ENCODE data around the gene TMED6.

Gene TMED6

DNA sequence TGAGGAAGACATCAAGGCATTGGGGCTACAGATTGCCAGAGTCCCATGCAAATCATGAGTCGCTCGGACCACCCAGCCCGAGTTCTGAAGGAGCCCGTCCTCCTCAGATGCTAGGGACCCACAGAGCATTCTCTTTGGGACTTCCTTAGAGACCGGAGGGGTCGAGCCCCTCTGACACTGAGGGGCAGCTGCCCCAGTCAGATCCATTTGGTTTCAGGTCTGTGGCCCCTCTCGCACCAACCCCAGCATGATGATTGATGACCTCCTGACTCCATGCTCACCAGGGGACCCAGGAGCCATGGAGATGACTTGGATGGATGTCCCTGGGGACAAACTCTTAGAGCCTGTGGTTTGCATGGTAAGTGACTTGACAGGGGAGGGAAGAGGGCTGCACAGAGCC lies 29.2 kb downstream of the TMED6 start:
- no peak for FAIRE-seq

DNA sequence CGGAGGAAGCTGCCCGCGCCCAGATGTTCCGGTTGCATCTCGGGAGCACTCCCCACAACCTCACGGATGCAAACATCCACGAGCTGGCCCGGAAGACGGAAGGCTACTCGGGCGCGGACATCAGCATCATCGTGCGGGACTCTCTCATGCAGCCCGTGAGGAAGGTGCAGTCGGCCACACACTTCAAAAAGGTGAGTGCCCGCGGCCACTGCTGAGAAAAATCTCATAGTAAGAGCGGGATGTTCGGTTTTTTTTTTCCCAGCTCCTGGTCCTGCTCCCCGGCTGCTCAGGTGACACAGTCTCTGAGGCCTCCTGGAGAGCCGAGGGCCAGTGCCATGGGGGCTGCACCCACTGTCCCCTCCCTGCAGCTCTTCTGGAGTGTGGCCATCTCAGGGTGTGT lies 30.5 kb downstream of the TMED6 start:
- FAIRE-seq, result no peak

DNA sequence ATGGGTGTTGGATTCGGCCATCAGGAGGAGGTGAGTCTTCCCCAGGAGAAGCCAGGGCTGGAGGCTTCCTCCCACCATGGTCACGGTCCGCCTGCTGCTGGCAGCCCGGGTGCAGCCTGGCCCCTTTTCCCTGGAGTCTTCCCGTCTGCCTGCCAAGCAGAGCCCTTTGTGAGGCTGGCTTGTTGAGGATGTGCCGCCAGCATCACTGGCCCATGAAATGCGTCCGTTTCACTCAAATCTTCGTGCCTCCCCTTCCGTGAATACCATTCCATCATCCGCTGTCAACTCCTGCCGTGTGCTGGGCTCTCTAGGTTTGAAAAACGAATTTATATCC lies 30.9 kb downstream of the TMED6 start:
- no peak for FAIRE-seq

DNA sequence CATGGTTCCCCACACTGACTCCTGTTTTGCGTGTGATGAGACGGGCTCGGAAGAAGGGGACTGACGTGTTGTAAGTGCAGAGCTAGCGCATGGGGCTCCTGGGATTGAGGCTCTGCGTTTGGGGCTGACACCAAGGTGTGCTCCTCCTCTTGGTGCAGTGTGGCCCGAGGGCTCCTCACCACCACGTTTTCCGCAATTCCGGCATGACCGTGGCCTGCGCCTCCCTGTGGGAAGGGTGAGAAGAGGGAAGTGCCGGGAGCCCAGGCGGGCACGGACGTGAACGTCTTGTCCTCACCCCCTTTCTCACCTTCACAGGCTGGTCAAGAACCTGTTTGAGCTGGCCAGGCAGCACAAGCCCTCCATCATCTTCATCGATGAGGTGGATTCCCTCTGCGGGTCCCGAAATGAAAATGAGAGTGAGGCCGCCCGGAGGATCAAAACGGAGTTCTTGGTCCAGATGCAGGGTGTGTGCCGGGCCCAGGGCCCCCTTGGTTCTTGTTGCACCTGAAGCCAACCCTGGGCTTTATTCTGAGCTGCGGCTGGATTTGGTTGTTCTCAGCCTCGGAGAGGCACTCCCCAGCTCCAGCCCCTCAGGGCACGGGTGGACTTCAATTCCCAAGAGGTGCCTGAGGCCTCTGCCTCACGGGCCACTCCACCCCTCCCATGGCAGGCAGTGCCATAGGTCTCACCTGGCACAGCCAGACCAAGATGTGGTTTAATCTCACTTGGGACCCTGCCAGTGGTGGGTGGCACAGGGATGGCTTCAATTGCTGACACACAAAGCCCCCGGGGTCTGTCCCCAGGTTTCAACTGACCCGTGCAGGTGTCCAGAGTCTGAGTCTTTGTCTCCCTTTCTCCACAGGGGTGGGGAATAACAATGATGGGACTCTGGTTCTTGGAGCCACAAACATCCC lies 31.5 kb downstream of the TMED6 start:
- no peak for FAIRE-seq

DNA sequence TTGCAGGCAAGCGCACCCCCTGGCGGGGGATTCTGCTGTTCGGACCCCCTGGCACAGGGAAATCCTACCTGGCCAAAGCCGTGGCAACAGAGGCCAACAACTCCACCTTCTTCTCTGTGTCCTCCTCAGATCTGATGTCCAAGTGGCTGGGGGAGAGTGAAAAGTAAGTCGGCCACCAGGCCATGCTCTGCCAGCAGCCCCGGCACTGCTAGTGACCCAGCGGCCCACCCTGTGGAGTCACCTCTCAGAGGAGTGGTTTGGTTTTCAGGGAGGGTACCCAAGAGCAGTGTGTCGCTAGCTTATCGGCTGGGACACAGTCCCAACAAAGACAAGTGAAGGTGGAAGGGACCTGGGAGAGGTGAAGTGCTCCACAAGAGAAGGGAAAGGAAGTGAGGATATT lies 32.2 kb downstream of the TMED6 start:
- FAIRE-seq, result no peak

- no peak for FAIRE-seq
Measured at GRCh38 chr16:69318911-69319289, 32.7 kb downstream of the TMED6 start.

DNA sequence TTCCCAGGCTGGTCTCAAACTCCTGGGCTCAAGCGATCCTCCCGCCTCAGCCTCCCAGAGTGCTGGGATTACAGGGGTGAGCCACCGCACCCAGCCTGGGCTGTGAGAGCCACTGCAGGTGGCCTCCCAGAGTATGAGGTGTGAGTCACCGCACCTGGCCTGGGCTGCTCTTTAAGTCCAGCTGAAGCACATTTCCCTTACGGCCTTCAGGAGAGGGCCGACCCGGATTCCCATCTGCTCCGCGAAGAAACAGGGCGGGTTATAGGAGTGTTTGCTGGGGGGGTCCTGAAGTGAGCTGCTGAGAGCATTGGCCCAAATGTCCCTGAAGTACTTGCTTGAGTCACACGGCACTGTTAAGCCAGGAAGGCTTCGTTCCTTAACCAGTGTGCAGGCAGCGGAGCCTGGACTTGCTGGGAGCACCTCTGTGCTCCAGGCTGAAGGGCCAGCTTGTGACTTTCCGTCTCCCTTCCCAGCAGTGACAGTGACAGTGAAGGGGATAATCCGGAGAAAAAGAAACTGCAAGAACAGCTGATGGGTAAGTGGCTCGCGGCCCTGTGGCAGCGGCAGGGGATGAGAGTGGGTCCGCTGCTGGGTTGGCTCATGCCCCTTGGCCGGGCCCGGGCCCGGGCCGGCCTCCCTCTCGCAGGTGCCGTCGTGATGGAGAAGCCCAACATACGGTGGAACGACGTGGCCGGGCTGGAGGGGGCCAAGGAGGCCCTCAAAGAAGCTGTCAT lies 33.2 kb downstream of the TMED6 start:
- FAIRE-seq, result no peak

DNA sequence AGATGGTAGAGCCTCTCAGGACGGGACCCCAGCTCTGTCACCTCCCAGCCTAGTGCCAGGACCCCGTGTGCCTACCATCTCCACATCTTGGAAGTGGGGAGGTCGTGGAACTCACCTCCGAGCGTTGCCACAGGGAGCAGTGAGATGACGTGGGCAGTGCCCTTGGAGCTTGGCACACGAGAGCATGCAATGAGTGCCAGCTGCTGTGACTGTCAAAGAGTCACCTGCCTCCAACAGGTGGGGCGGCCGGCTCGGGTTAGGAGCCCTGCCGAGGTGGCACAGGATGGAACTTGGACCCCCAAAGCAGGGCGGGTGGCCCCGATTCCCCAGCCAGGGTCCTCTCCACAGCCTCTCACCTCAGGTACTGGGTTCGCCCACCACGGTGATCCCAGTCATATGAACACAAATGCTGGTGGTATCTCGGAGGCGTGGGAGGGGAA lies 35.0 kb downstream of the TMED6 start:
- FAIRE-seq, result no peak

GRCh38 chr16:69315486-69316311 lies 35.9 kb downstream of the TMED6 start:
- no peak for FAIRE-seq

DNA sequence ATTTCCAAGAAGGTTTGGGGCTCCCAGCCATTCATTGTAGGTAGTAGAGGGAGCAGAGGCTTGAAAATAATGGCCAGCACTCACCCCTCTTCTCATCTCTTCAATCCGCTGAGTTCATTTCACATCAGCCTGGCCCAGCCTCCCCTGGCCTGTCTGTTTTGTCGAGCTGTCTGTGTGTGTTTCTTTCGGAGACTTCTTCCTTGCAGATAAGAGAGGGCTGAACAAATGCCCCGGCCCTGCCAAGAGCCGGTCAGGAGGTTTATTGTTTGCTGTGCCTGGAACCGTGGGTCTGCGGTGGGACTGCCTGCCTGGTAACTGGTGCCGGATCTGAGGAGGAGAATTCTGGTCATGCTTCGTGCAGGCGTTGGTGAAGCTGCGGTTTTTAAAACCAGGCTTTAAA lies 37.1 kb downstream of the TMED6 start:
- no peak for FAIRE-seq

DNA sequence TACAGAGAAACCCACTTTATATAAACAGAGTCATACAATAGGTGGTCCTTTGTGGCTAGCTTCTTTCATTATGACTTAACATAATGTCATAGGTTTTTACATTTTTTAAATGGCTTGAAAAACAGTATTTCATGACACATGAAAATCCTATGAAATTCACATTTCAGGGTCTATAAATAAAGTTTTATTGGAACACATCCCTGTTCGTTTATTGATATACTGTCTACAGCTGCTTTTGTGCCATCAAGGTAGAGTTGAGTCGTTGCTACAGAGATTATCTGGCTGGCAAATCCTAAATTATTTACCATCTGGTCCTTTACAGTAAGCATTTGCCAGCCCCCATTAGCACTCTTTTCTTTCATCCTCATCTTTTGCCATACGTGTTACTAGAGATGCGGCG lies 38.1 kb downstream of the TMED6 start:
- FAIRE-seq, result no peak

DNA sequence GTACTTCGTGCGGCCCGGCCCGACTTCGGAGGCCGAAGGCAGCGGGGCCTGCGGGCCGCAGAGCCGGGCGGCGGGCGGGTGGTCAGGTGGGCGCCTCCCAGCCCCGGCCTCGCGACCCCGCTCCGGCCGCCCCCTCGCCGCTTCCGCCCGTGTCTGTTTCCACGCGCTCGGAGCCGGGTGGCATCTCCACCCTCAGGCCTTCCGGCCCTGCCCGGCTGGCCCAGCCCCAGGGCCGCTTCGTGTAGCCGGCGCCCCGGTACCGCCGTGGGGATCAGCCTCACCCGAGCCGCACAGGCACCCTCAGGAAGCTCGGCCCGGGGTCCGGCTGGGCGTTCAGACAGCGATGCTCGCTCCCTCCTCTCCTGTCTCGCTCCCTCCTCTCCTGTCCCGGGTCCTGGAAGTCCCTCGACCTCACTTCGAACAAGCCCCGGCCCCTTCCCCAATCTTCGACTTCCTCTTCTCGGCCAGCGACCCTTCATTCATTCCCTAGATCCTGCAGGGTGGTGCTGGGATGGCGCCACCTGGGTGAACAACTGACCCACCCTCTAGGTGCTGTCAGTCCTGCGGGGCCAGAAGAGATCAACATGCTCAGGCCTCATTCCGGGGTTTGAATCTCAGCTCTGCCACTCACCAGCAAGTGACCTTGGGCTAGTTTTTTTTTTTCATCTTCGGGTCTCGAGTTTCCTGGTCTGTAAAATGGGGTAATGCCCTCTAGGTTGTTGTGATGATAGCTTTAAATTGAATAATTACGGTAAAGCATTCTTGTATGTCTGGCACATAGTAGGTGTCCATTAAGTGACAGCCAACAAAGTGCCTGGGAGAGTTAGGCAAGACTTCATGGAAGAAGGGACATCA lies 39.8 kb downstream of the TMED6 start:
- no peak for FAIRE-seq

DNA sequence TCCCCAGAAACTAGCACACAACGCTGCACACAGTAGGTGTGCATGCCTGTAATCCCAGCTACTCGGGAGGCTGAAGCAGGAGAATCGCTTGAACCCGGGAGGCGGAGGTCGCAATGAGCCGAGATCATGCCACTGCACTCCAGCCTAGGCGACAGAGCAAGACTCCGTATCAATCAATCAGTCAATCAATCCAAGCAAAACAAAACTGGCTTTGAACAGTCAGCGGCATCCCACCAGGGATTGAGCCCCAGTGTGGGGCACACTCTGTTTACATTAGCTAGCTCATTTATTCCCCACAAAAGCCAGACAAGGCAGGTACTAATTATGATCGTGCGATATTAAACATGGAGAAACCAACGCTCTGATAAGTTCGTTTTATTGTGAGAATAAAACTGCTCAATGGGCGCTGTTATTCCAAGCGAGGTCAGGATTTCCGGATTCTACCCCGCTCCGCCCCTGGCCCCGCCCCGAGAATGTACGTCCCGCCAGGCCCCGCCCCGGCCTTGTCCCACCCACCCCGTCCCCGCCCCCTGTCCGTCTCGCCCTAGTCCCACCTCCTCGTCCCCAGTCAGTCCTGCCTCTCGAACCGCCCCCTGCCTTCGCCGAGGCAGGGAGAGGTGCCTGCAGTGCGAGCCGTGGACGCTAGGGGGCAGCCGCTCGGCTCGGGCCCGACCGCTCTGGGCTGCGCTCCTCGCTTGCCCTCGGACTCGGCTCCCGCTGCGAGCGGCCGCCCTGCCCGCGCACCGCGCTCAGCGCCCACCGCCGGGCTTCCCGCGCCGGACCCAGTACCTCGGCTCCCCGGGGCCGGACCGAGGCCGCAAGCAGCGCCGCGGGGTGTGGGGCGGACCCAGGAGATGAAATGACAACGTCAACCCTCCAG lies 40.7 kb downstream of the TMED6 start, which contains the start of gene VPS4A:
Gene VPS4A, plus strand, starts transcription at position 698 of the 880 bp plus-strand sequence. Its CDS starts 162 bp downstream, at position 860.
- FAIRE-seq, result no peak

DNA sequence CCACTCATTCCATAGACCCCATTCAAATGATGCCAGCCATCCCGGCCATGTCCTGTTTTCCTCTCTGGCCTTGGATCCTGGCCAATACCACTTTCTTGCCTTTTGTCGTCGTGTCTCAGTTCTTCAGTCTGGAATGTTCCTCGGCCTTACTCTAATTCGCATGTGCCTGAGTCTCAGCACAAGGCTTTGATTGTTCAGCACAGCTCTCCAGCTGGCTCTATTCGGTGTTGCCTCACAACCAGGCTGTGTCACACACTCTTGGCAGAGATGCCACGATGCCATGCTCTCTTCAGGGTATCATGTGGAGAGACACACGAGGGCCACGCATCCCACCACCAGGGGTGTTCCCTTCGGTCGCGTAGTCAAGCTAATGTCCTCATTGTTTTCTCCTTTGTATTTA lies 42.3 kb downstream of the TMED6 start:
- no peak for FAIRE-seq

DNA sequence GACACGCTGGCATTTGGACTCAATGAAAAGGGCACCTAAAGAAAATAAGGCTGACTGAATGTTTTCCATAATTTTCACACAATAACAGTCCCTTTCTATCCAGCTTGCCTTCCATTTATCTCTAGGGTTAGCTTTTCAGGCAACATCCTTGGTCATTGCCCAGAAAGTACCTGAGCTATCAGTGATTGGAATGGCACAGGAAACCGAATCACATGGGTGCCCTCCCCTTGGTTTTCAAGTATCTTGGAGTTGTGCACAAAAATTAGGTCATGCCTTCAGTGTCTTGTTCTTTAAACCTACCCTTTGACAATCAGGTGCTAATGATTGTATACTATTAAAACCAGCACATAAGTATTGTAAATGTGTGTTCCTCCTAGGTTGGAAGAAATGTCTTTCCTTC lies 43.7 kb downstream of the TMED6 start:
- FAIRE-seq, result no peak

DNA sequence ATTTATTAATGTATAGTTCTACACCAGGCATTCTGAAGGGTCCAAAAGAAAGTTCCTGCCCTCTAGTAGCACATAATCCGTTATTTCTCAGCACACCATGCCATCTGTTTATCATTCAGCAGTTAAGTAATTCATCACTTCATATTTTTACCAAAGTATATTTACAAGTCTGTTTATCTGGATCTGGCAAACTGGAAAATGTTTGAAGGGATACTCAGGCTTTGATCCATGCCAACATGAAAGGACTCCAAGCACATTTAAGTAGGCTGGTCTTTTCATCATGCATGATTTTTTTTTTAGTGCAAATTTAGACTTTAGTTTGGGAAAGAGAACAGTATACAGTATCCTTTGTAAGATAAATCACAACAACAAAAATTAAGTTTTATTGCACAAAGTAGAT lies 44.5 kb downstream of the TMED6 start:
- FAIRE-seq, result no peak

DNA sequence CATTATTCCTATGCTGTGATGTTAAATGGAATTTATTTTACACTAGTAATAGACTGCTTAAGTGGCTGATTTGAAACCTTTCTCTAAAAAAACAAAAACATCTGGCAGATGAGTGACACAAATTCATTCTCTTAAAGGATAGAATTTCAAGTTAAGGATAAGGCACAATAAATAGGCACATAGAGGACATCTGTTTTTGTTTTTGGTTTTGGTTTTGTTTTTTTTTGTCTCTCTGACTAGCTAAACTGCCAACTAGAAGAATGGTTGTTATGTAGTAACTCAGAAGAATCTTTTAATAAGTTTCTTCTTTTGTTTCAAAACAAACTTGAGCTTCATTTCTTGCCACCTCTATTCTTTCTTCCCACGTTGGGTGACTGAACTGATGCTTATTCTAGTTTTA lies 45.6 kb downstream of the TMED6 start:
- no peak for FAIRE-seq

GRCh38 chr16:69302301-69302700 lies 49.3 kb downstream of the TMED6 start:
- FAIRE-seq, result no peak

DNA sequence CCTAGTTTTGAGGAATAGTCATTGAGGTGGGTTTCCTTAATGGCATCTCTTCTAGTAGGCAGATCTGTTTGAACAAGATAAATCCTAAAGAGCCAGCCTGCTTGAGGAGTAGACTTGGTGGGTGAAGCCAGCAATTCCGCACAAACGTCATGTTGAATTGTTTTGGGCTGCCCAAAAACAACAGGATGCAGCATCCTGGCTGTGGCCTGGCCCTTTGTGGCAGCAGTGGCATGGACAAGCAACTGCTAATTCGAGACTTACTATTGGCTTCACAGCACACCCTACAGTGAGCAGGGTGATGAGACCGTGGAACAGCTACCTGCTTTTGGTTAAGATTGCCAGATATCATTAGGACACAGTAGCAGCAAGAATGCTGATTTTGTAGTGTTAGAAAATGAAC lies 49.7 kb downstream of the TMED6 start:
- no peak for FAIRE-seq

DNA sequence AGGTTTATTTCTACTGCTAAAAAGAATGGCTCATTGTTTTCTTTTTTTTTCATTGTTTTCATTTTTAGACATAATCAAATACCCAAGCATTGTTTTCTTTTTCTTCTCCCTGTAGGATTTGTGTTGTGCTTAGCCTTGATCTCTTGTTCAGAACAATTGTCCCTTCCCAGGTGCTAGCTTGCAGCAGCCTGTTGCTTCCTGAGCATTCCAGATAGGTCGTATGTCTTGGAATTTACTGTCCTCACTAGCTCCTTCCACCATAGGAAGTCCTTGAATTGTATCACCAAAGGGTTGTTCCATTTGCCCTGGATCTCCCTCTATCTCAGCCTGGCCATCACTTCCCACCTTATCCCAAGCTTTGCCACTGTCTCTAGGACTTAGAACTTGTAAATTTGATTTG lies 50.4 kb downstream of the TMED6 start:
- FAIRE-seq, result no peak

DNA sequence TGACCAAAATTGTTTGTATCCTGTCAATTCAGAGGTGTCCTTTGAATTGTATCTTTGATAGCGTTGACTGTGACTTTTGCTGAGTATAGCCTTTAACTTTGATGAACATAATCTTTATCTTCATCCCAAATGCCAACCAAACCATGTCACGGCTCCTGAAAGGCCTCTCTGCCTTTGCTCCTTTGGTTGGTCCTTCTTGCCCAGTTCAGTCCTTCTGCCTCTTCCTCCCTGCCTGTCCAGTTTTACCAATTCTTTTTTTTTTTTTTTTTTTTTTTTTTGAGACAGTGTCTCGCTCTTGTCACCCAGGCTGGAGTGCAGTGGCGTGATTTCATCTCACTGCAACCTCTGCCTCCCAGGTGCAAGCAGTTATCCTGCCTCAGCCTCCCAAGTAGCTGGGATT lies 53.3 kb downstream of the TMED6 start:
- FAIRE-seq, result no peak
